ENCODE data around the gene SDK2.

SDK2 gene

GRCh38 chr17:73423159-73423715 lies 221.0 kb downstream of the SDK2 start:
- no peak for DNase-seq (ENCODE audit: low spot score)

DNA sequence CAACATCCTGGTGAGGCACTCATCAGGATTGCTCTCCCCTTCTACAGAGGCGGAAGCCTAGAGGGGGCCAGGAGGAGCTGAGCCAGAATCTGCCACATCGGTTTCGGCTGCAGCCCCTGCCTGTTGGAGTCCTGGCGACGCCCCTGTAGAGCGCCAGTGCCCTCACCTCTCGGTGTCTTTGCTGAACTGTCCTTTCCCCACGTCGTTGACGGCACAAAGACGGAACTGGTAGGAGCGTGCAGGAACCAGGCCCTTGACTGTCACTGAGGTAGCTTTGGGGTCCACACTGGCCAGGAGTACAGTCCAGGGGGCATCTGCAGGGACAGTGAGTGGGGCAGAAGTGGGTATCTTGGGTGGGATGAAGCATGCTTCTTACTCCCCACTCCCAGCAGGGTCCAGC lies 222.1 kb downstream of the SDK2 start:
- DNase-seq (ENCODE audit: low spot score) = no peak

GRCh38 chr17:73420897-73421296 lies 223.3 kb downstream of the SDK2 start:
- DNase-seq (ENCODE audit: low spot score) = no peak

DNA sequence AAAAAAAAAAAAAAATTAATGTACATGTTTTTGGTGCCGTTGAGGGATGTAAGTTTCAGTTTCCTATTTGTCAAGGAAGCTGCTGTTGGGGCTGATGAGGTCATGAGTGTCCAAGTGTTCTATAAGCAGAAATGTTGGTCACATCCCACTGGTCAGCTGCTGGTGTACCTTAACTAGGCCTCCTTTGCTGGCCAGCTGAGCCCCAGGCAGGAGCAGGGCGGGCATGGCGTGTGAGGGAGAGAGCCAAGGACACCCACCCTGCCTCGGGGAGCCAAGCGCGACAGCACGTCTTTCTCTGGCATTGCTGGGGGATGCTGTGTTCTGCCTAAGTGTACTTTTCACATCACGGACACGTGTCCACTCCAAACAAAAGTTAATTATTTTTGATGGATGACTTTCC lies 224.4 kb downstream of the SDK2 start:
- no peak for DNase-seq (ENCODE audit: low spot score)

- DNase-seq (ENCODE audit: low spot score) = no peak
These were observed 225.2 kb downstream of the SDK2 start for GRCh38 chr17:73419051-73419450.

GRCh38 chr17:73415782-73416181 lies 228.5 kb downstream of the SDK2 start:
- DNase-seq (ENCODE audit: low spot score) = no peak

GRCh38 chr17:73414171-73414955 lies 229.9 kb downstream of the SDK2 start:
- DNase-seq (ENCODE audit: low spot score) = no peak

DNA sequence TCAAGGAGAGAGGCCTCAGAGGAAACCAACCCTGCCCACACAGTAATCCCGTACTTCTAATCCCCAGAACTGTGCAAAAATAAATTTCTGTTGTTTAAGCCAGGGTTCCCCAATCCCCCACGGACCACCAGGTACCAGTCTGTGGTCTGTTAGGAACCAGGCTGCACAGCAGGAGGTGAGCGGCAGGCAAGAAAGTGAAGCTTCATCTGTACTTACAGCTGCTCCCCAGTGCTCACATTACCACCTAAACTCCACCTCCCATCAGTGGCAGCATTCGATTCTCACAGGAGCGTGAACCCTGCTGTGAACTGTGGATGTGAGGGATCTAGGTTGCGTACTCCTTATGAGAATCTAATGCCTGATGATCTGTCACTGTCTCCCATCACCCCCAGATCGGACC lies 231.3 kb downstream of the SDK2 start:
- no peak for DNase-seq (ENCODE audit: low spot score)

DNA sequence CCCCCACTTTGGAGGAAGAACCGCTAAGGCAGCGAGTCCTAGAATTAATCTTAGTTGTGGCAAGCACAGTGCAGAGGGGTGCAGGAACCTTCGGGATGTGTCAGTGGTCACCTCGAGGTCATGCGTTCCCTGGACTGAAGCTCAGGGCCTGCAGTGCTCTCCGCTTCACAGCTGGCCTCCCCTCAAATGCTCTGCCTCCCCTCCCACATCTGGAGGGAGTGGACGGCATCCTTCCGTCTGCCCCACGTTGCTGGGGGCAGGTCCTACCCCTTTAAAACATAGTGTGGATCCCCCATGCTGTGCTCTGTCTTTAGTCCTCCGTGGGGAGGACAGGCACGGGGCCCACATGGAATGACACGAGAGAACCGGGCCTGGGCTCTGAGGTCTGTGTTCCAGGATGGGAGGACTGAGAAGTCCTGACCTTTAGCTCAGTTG lies 232.9 kb downstream of the SDK2 start:
- DNase-seq (ENCODE audit: low spot score) = no peak

- DNase-seq (ENCODE audit: low spot score) = no peak
These were observed 233.5 kb downstream of the SDK2 start for GRCh38 chr17:73410586-73411312.

- no peak for DNase-seq (ENCODE audit: low spot score)
These were observed 240.0 kb downstream of the SDK2 start for GRCh38 chr17:73404246-73404645.

- DNase-seq (ENCODE audit: low spot score) = no peak
These were observed 241.8 kb downstream of the SDK2 start for GRCh38 chr17:73402466-73402865.

GRCh38 chr17:73401911-73402310 lies 242.3 kb downstream of the SDK2 start:
- DNase-seq (ENCODE audit: low spot score) = no peak

DNA sequence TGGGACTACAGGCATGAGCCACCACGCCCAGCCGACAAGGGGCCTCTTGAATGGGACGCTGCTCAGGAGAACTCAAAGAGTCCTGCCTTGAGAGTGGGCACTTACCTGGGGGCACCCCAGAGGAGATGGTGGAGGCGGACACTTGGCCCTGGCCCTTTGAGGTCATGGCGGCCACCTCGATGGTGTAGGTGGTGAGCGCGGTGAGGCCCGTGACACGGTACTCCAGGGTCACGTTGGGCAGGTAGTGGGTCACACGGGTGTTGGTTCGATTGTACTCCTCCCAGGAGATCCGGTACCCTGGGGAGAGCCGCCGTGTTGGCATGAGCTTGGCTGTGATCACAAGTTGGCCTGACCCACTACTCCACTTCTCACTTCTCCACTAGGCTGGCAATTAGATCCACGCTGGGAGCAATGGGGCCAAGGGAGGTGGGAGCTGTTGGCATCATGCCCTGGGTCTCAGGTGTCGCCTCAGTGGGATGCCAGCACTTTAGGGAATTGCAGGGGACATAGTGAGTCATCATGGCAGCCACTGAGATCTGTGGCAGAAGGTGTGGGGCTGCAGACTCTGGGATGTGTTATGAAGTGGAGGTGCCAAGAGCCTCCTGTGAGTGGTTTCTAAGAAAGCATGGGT lies 243.2 kb downstream of the SDK2 start:
- DNase-seq (ENCODE audit: low spot score) = no peak

DNA sequence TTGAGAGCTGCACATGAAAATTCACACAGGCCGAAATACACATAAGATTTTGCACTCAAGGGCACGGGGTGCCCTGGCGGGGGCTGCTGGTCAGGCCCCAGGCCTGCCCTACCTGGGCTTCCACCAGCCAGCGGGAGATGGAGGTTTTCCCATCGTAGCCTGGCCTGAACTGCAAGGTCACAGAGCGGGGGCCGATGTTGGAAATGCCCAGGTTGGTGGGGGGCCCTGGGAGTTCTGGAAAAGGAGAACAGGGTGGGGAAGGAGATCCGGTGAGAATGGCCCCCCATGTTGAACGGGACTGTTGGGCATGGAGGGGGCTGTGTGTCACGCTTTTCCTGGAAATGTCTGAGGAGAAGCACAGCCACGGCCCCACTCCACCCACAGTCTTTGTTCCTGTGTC lies 245.2 kb downstream of the SDK2 start:
- DNase-seq (ENCODE audit: low spot score) = no peak

- DNase-seq (ENCODE audit: low spot score) = no peak
These were observed 246.2 kb downstream of the SDK2 start for GRCh38 chr17:73397856-73398540.

DNA sequence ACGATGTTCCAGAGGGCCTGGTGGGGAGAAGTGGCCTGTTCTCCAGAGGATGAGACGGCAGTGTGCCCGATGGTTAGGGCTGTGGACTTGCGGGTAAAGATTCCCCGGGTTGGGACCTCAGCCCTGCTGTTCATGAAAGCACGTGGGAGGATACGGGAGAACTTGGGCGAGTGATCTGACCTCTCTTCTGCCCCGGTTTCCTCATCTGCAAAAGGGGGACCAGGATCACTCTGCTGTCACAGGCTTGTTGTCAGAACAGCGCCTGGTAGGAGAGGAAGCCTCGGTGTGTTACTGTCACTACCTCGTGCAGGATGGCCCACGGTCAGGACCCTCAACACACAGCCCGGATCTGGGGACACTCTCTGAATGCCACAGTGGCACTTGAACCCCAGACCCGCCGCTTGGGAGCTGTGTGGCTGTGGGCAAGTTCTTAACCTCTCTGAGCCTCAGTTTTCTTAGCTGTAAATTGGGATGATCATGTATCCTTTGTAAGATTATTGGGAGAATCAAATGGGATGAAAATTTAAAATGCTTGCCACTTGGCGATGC lies 246.9 kb downstream of the SDK2 start:
- no peak for DNase-seq (ENCODE audit: low spot score)

DNA sequence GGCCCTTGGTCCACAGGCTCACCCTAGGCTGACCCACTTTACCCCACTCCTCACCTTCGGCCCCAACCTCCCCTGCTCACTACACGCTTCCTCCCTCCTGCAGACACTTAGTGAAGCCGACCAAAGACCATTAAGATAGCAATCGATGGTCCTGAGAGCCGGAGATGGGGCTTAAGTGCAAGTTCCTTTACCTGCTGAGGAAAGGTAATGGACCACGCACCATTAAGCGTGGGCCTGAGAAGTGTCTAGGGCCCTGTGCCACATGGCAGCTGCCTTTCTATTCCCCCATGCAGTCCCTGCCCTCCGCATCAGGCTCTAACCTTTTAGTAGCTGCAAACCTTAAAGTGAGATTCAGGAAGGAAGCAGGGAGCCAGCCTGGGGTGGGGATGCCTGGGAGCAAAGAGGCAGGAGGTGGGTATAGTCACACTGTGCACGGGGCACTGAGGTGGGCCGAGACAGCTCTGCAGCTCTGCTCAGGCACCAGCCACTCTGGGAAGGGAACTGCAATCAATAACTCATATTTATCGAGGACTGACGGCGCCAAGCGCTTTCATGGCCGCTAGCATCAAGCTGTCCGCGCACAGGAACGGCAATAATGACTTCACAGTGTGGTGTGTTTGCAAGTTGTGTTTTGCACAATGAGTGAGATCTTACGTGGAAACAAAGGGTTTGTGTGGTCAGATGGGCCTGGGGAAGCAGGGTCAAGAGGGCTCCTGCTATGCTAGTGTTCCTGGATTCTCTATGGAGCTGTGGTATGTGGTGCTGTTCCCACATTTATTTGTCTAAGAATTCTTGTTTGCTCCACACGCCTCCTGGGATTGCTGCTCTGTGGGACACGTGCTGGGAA lies 247.6 kb downstream of the SDK2 start:
- no peak for DNase-seq (ENCODE audit: low spot score)

- DNase-seq (ENCODE audit: low spot score) = no peak
These were observed 249.5 kb downstream of the SDK2 start for GRCh38 chr17:73394512-73395450.

DNA sequence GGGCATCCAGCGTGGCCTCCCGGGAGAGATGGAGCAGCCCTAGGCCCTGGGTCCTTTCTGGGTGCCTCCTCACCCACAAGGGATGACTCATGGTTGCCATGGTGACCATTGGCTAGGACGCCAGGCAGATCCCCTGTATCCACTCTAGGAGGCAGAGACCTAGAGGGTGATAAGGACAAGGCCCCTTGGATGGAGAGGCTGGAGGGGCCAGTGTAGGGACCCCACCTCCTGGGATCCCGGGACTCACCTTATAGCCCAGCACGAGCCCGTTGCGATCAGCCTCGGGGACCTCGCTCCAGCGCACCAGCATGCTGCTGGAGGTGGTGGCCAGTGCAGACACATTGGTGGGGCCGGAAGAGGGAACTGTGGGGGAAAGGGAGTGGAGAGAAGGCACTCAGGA lies 250.3 kb downstream of the SDK2 start:
- no peak for DNase-seq (ENCODE audit: low spot score)

All from activated CD4-positive, alpha-beta T cell treated with anti-CD3 and anti-CD28 coated beads, Interleukin-2, Interleukin-4, amounts not matched to agents 100 ng/mL and 50 ng/mL, durations not matched to agents 16 hours and 8 hours (primary cell).